HG03469 (cell line): ENCODE measurements around the gene VWA1.
A peak's percentile ranks its signal among the peaks of the same experiment; 100 is the strongest.

Experiments used
- ATAC-seq: cut with Tn5 transposase; IDR thresholded peaks from one replicate; pipeline ENCODE4 v1.9.1; 2021; ENCODE audit warnings: mild to moderate bottlenecking, moderate library complexity, moderate number of reproducible peaks; ENCODE audit not compliant: unreplicated experiment

The VWA1 gene, protein sequence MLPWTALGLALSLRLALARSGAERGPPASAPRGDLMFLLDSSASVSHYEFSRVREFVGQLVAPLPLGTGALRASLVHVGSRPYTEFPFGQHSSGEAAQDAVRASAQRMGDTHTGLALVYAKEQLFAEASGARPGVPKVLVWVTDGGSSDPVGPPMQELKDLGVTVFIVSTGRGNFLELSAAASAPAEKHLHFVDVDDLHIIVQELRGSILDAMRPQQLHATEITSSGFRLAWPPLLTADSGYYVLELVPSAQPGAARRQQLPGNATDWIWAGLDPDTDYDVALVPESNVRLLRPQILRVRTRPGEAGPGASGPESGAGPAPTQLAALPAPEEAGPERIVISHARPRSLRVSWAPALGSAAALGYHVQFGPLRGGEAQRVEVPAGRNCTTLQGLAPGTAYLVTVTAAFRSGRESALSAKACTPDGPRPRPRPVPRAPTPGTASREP

DNA sequence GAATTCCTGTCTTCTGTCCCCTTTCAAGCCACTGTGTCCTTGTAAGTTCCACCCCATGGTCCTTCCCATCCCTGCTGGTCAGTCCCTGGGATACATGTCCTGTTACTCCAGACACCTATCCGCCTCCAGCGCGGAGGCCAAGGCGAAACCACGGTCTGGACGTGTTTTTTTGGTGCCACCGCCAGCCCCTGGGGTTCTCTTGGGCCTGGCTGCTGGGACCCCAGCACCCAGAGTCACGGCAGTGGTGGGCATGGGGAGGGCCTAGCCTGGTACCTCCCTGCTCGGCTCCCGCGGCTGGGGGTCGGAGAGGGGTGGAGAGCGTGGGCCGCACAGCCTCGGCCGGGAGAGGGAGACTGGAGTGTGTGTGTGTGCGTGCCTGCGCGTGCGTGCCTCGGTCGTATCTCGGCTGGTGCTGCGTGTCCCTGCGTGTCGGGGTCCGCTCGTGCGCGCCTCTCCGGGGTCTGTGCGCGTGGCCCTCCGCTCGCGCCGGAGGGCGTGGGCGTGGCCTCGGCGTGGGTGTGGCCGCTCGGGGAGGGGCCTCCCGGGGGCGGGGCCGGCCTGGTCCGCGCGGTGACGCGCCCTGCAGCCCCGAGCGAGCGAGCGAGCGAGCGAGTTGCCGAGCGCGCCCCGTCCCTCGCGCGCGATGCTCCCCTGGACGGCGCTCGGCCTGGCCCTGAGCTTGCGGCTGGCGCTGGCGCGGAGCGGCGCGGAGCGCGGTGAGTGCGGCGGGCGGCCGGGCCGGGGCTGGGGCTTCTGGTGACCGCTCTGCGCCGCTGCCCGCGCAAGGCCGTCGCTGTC is at the start of gene VWA1:
VWA1 (plus strand) TSS at position 585 of the 798 bp plus-strand sequence; CDS start at position 644, 59 bp downstream.
- ATAC-seq: no peak

DNA sequence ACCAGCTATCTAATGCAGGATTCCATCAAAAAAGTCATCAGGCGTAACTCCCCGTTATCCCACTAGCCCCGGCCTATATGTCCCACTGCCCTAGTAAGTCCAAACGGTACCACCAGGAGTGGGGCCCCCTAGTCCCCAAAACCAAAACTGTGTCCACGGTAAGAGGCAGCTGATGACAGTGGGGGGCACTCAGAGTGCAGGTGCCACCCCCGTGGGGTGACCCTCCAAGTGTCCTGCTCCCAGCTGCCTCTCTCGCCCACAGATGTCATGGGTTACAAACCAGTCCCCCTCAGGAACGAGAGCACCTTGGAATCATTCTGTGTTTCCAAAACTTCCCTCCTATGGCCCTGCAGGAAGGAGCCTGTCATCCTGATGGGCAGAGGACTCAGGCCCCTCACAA is 49.6 kb upstream of the VWA1 start:
- no peak for ATAC-seq

GRCh38 chr1:1387098-1388077 is 48.1 kb upstream of the VWA1 start:
- no peak for ATAC-seq

GRCh38 chr1:1388078-1388472 is 47.4 kb upstream of the VWA1 start:
- ATAC-seq: no peak

- ATAC-seq: no peak
Observed at GRCh38 chr1:1390675-1391074, 44.8 kb upstream of the VWA1 start.

- ATAC-seq: no peak
Observed at GRCh38 chr1:1391225-1391624, 44.3 kb upstream of the VWA1 start.

GRCh38 chr1:1393014-1393413 is 42.5 kb upstream of the VWA1 start:
- ATAC-seq: no peak

GRCh38 chr1:1393428-1393827 is 42.1 kb upstream of the VWA1 start:
- ATAC-seq: no peak

GRCh38 chr1:1394116-1394515 is 41.4 kb upstream of the VWA1 start:
- ATAC-seq: no peak

DNA sequence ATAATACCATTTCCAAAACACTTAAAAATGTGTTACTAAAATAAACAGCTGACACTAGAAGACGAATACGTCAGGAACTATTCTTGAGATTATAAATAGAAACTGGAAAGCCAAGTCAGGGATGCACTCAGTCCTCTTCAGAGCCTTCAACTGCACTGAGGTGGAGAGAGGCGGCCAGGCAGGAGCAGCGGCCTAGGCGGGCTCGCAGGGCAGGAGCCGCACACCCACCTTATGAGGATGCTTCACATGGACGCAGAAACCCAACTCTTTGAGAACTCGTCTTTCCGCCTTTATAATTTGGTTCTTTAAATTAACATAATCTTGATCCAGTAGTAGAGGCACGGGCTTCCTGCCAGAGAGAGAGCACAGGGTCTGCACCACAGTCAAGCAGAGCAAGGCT is 40.3 kb upstream of the VWA1 start:
- no peak for ATAC-seq

GRCh38 chr1:1397839-1398523 is 37.5 kb upstream of the VWA1 start:
- ATAC-seq: no peak

- no peak for ATAC-seq
Observed at GRCh38 chr1:1398677-1399186, 36.8 kb upstream of the VWA1 start.

GRCh38 chr1:1399187-1399871 is 36.2 kb upstream of the VWA1 start, which contains the start of gene CCNL2:
TSS of gene CCNL2 (minus strand) at chr1:1399335. CDS start at chr1:1399306, 29 bp downstream.
- peak; percentile 80 for ATAC-seq

DNA sequence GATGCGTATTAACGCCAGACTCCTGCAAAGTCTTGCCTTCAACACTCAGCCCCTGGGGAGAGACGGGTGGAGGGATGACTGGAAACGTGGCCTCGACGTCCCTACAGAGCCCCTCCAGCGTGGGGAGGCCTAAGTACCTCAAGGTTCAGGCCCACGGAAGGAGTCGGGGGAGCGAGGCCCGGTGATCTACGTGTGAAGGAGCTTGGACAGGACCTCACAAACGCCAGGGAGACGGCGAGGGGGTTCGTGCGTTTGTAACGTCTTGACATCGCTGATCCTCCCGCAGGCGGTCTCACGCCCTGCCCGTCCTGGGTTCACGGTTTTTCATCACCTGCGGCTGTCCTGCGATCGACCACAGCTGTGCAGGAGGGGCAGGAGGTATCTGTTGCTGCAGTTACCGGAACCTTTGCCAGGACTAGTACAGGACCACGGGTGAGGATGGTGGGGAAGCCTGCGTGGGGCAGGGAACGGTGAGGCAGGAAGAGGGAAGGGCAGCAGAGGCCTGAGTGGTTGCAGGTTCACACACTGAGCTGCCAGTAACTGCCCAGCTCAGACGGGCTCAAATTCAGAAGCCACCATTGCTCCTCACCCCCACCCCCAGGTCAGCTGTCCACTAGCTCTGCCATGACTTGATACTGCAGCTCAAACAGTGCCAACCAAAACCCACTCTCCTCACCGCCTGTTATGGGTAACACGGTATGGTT is 35.5 kb upstream of the VWA1 start:
- ATAC-seq: no peak

DNA sequence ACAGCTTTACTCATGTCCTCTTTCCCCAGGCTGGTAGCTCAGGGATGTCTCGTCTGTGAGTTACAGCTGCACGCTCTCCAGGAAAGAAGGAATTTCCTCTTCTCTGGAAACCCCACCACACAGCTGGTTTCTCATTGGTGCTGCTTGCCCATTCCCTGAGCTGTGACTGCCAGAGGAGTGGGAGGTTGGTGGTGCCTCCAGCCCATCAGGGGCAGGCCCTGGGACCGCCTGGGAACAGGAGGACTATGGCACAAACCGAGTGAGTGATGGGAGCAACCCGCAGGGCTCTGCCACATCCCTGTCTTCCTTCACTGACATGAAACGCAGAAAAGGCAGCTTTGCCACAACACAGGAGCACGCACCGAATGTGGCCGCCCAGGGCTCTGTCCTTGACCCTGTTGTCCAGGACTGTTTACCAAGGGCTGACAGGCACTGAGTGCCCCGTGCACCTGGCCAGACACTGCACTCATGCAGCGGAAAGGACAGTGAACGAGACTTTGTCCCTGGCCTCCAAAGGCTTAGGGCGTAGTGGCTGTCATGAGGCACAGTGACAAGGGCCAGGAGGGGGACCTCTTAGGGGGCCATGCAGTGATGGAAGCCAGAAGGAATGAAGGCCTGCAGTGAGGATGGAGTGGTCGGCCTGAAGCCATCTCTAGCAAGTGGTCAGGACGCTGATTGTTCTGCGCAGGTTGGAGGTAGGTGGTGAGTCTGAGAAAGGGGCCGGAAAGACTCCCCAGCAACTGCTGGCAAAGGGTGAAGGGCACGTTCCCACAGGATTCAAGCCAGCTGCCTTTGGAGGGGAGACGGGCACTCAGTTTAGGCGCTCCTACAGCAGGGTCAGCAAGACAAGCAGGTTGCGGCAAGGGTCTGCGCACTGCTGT is 34.7 kb upstream of the VWA1 start:
- ATAC-seq: no peak

DNA sequence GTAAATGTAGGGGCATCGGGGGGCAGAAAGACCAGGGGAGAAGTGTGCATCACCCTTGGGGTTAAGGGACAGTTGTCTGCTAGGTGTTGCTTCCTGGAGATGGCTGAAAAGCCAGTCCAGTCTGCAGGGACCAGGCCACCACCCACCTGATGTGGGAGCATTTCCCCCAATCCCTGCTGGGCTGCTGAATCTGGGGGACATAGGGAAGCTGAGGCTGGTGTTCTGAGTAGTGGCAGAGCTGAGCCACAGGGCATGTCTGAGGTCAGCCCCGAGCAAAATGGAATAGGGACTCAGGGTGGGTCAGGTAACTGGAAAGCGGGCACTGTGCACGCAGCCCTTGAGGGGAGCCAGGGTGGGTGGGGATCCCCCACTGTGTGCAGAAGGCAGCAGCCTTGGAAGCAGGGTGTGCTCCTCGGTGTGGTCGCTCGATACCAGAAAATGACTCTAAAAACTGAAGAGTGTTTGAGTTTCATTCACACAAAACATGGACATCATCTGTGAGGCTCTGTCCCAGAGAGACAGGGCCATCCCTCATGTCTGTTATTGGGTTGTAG is 34.0 kb upstream of the VWA1 start:
- no peak for ATAC-seq

DNA sequence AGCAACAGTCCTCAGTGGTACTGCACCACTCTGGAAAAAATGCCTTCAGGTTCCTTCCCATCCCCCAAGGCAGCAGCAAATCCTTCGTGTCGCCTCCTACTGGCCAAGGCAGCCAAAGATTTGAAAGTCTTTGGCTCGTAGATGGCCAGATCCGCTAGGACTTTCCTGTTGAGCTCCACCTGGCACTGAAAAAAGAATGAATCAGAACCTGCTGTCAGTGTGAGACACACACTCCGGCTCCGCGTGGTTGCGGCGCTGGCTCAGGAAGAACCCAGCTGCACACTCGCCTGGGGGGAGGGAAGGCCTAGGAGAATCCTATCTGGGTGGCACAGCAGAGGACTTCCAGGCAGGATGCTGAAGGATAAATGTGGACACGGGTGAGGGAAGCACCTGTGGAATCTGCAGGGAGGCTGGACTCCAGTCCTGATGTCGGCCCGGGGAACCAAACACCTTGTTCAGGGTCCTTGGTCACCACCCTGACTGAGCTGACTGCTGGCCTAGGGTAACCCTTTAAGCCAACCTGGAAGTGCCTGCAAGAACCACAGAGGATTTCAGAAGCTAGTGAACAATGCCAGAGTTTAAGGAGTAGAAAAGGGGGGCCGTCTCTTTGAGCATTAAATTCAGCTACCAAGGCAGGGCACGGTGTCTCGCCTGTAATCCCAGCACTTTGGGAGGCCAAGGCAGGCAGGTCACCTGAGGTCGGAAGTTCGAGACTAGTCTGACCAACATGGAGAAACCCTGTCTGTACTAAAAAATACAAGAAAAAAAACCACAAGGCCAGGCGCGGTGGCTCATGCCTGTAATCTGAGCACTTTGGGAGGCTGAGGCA is 33.2 kb upstream of the VWA1 start:
- ATAC-seq: no peak
